A673 (cell line): ENCODE measurements around the gene SEC22C.
"Not testable (repeated sequence)": the region's sequence is repeated elsewhere in the genome, so short reads cannot be mapped to it uniquely, and the experiment has no call there.

ENCODE experiments used
- EZH2 ChIP-seq: fragments of 200-600 bp; sonication (generic); IDR thresholded peaks from 2 replicates; pipeline ENCODE4 v1.6.1; 2017; ENCODE audit warnings: borderline replicate concordance, low read depth, mild to moderate bottlenecking, mixed read lengths, antibody characterized with exemption, low read length; ENCODE audit not compliant: poor library complexity, severe bottlenecking
- TF ChIP-seq, protein P1 (sequence below): fragments of 300-800, 200-600 bp; sonication (generic); conservative IDR thresholded peaks from 2 replicates; pipeline ENCODE4 v1.5.1; 2017; ENCODE audit warnings: low read depth, mild to moderate bottlenecking, antibody characterized with exemption, low read length, moderate library complexity, mixed read lengths

- TF ChIP-seq, protein P1, sequence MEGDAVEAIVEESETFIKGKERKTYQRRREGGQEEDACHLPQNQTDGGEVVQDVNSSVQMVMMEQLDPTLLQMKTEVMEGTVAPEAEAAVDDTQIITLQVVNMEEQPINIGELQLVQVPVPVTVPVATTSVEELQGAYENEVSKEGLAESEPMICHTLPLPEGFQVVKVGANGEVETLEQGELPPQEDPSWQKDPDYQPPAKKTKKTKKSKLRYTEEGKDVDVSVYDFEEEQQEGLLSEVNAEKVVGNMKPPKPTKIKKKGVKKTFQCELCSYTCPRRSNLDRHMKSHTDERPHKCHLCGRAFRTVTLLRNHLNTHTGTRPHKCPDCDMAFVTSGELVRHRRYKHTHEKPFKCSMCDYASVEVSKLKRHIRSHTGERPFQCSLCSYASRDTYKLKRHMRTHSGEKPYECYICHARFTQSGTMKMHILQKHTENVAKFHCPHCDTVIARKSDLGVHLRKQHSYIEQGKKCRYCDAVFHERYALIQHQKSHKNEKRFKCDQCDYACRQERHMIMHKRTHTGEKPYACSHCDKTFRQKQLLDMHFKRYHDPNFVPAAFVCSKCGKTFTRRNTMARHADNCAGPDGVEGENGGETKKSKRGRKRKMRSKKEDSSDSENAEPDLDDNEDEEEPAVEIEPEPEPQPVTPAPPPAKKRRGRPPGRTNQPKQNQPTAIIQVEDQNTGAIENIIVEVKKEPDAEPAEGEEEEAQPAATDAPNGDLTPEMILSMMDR: not testable (repeated sequence)
- TF ChIP-seq EZH2: not testable (repeated sequence)
Measured at GRCh38 chr3:42556817-42557216, 24.9 kb downstream of the SEC22C start.
